GM12878 (cell line): Measurements from ENCODE around the gene NOL3.

Experiments
- BHLHE40 ChIP-seq, 2 experiments: fragments of 450-650 bp in 1 of 2; IDR thresholded peaks; 2 replicates each; pipeline ENCODE4 v1.6.1; 2011 to 2017; ENCODE audit warnings: low read depth in 2 of 2, borderline replicate concordance in 1 of 2, improper control_type of control experiment in 1 of 2, low read length in 1 of 2, mild to moderate bottlenecking in 1 of 2
- DPF2 ChIP-seq: fragments of 450-650 bp; IDR thresholded peaks from 2 replicates; pipeline ENCODE4 v1.6.1; 2017; ENCODE audit warnings: mild to moderate bottlenecking
- EP300 ChIP-seq, 2 experiments: fragments of 150-350 bp in 1 of 2; IDR thresholded peaks; 2 replicates each; pipeline ENCODE4 v1.6.1; 2011 to 2012; ENCODE audit warnings: low read depth in 2 of 2, low read length in 2 of 2, borderline replicate concordance in 1 of 2, improper control_type of control experiment in 1 of 2, inconsistent platforms in 1 of 2; ENCODE audit not compliant: control insufficient read depth in 1 of 2
- EZH2 ChIP-seq: IDR thresholded peaks from 2 replicates; pipeline ENCODE4 v1.6.1; 2012; ENCODE audit warnings: low read depth, mild to moderate bottlenecking, control low read depth, inconsistent platforms, low read length, borderline replicate concordance; ENCODE audit not compliant: control insufficient read depth
- MYC ChIP-seq: IDR thresholded peaks from 2 replicates; pipeline ENCODE4 v1.6.1; 2011; ENCODE audit warnings: mild to moderate bottlenecking, low read length, moderate library complexity, inconsistent platforms; ENCODE audit not compliant: insufficient read depth, insufficient replicate concordance, insufficient read length, severe bottlenecking
- POLR2AphosphoS5 ChIP-seq: IDR thresholded peaks from 2 replicates; pipeline ENCODE4 v1.6.1; 2011; ENCODE audit warnings: mild to moderate bottlenecking, low read length, inconsistent platforms
- SMC3 ChIP-seq: IDR thresholded peaks from 2 replicates; pipeline ENCODE4 v1.6.1; 2011; ENCODE audit warnings: low read length, improper control_type of control experiment, borderline replicate concordance
- USF2 ChIP-seq: IDR thresholded peaks from 2 replicates; pipeline ENCODE4 v1.6.1; 2011; ENCODE audit warnings: low read depth, low read length, improper control_type of control experiment, borderline replicate concordance
- ZBTB11 ChIP-seq: fragments of 450-650 bp; formaldehyde crosslinking; IDR thresholded peaks from 2 replicates; pipeline ENCODE4 v1.5.0; 2022; ENCODE audit warnings: mild to moderate bottlenecking, missing genetic modification characterization
- TF ChIP-seq, protein P1 (sequence below), 3 experiments: IDR thresholded peaks in 2 of 3; conservative IDR thresholded peaks in 1 of 3; 2 replicates each; pipeline ENCODE4 v1.5.1; 2011; ENCODE audit warnings: low read depth in 3 of 3, low read length in 3 of 3, mild to moderate bottlenecking in 3 of 3, control low read depth in 2 of 3, moderate library complexity in 2 of 3, inconsistent platforms in 1 of 3, mixed read lengths in 1 of 3; ENCODE audit not compliant: control insufficient read depth in 2 of 3, insufficient read depth in 1 of 3; ENCODE audit errors: extremely low read depth in 1 of 3

GRCh38 chr16:67210069-67210937, 40.0 kb downstream of the NOL3 start:
- no peak for TF ChIP-seq SMC3
- TF ChIP-seq POLR2AphosphoS5: no peak
- TF ChIP-seq MYC: no peak
- TF ChIP-seq, protein P1, sequence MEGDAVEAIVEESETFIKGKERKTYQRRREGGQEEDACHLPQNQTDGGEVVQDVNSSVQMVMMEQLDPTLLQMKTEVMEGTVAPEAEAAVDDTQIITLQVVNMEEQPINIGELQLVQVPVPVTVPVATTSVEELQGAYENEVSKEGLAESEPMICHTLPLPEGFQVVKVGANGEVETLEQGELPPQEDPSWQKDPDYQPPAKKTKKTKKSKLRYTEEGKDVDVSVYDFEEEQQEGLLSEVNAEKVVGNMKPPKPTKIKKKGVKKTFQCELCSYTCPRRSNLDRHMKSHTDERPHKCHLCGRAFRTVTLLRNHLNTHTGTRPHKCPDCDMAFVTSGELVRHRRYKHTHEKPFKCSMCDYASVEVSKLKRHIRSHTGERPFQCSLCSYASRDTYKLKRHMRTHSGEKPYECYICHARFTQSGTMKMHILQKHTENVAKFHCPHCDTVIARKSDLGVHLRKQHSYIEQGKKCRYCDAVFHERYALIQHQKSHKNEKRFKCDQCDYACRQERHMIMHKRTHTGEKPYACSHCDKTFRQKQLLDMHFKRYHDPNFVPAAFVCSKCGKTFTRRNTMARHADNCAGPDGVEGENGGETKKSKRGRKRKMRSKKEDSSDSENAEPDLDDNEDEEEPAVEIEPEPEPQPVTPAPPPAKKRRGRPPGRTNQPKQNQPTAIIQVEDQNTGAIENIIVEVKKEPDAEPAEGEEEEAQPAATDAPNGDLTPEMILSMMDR (IDR thresholded peaks at IDR 0.05 in 2 of 3, conservative IDR thresholded peaks at IDR 0.05 in 1 of 3; ENCODE audit: control insufficient read depth in 2 of 3, extremely low read depth in 1 of 3, insufficient read depth in 1 of 3, low read depth in 3 of 3, low read length in 3 of 3): no peak
- no peak for TF ChIP-seq BHLHE40 (IDR thresholded peaks at IDR 0.05; ENCODE audit: borderline replicate concordance in 1 of 2, low read depth in 2 of 2, low read length in 1 of 2)
- no peak for TF ChIP-seq EZH2
- TF ChIP-seq DPF2: no peak
- no peak for TF ChIP-seq ZBTB11 (CRISPR knock-in tag)
- no peak for TF ChIP-seq EP300 (IDR thresholded peaks at IDR 0.05; ENCODE audit: borderline replicate concordance in 1 of 2, control insufficient read depth in 1 of 2, low read depth in 2 of 2, low read length in 2 of 2)
- no peak for TF ChIP-seq USF2
